C1 segment of cervical spinal cord (tissue), 14 donors: Measurements from ENCODE around the gene PRKCH.
A peak's percentile ranks its signal among the peaks of the same experiment; 100 is the strongest.

ENCODE experiments used
- DNase-seq, 14 donors: peaks; one replicate each; lab custom pipeline; 2025; lab: John Stamatoyannopoulos, UW

Gene PRKCH

DNA sequence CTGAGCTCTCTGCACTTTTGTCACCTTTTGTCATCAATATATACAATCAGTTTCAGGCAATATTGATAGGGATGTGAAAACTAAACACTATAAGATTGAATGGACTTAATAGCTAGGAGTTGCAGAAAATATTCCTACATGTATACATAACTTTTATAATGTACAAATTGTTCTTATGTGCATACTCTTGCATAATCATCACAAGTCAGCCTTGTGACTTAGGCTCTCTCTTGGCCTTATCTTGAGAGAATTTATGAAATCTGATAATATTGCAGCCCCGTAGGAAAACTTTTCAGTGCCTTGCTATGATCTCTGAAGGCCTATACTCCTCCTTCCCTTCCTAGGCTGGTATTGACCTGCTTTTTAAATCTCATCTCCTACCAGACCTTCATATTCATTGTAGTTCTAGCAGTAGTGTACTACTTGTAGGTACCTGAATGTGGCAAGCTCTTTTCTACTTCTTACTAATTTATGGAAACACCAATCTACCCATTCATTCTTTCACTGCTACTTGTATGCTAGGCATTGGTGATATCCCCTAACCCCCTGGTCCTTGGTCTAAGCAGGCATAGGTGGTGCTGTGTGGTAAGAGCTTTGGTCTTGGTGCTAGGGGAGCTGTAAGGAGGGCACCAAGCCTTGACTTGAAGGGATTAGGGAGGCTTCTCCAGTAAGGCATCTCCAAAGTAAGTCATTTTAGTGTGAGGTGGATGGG, 100.0 kb downstream of the PRKCH start:
- DNase-seq, result no peak

DNA sequence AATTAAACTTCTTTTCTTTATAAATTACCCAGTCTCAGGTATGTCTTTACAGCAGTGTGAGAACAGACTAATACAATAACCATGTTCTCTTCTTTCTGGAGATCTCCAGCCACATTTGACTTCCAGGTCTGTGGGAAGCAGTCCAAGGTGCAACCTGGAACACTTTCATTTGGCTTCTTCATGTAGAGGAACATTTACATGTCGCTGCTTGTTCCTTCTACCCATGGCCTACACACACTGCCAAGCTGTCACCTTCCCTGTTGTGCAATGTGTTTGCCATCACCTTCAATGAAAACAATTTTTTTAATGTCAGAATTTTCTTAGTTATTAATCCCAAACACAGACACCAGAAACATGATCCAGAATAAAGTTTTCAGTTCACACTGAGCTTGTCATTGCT, 104.7 kb downstream of the PRKCH start:
- DNase-seq, result no peak

DNA sequence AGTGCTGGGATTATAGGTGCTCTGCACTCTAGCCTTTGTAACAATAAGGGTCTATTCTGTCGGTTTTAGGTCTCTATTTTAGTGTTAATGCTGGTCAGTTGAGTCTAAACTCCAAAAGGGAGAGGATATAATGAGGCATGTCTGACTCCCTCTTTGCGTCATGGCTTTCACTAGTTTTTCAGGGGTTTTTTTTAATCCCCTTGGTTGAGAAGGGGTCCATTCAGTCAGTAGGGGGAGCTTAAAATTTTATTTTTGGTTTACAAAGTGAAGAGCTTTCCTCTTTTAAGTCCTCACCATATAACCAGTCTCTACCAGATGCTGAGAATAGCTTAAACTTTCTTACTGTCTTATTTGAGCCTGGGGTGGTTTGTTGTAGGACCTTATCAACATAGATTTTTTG, 106.9 kb downstream of the PRKCH start:
- no peak for DNase-seq

DNA sequence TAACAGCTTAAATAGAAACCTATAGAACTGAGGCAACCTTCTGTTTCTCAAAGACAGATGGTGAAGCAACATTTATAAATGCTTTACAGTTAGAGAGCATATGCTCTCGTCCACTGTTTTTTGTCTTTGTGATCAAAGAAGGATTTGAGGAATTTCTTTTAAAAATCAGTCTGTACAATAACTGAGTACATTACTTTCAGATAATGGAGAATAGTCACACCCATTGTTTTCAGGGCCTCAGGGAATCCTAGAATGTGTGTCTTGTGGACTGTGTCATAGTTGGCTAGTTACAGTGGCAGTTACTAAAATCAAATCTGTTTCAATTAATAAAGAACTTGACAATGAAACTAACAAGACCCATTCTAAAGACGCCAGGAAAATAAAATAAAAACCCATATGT, 107.9 kb downstream of the PRKCH start:
- no peak for DNase-seq

DNA sequence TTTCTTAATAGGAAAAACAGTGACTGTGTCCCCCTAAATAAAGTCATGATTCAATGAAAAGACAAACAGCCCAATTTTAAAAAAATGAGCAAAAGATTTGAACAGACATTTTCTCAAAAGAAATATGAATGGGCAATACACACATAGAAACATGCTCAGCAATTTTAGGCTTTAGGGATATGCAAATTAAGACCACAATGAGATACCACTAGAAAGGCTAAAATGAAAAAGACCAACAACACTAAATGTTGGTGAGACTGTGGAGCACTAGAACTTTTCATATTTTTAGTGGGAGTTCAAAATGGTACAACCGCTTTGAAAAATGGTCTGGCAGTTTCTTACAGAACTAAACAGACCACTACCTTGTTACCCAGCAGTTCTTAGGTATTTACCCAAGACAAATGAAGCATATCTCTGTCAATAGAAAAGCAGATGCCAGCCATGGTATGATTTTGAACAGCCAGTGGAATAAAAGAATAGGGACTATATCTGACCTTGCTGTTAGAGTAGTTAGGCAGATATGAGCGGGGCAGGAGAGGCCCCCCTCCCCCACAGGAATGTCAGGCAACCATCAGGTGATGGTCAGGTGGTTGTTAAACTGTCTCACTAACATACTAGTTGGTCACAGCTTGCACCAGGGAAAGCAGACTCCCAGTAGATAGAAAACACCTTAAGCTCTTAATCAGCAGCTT, 108.8 kb downstream of the PRKCH start:
- DNase-seq, result no peak

DNA sequence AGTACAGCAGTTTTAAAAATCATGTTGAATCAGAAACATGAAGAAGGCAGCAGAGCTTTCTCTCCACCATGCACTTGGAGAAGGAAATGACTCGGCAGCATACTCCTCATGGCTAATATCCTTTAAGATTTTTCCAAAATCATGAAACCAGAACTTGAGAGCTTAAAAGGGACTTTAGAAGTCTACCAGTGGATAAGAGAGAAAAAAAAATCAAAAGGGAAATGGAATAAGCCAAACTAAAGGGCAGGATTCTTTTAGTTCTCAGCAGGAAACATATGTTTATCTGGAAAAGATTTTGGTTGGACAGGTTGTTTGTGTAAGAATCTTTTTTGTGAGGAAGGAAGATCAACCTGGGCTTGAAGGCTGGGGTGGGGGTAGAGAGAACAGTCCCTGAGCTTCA, 111.8 kb downstream of the PRKCH start:
- DNase-seq, result no peak

DNA sequence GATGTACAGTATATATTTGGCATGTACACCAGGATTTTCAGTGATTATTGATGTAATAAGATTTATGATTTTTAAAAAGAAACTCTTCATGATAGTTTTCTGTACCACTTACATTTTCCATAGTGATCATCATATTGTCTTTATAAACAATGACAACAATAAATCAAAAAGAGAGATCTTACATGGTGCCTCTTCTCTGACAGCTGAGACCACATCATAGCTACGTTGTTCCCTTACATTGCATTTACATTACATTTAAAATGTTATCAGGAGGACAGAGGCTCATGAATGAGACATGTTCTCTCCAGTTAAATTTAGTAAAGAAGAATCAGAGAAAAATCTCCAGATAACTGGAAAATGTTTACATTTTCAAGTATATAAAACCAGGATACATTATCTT, 112.4 kb downstream of the PRKCH start:
- DNase-seq, result no peak

DNA sequence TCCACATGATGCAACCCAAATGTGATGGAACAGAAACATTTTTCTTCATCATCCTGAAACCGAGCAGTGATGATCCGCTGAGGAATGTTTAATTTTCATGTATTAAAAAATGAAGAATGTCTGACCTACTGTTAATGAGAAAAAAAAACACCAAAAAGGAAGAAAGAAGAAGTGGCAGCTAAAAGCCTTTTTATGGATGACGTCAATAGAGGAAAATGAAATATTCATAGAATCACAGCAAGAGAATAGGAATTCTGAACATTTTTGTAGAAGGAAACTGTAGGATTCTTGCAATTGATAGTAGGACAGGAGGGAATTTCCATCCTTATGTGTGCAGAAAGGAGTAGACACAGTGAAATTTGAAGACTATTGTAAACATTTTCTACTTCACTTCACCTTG, 112.9 kb downstream of the PRKCH start:
- DNase-seq, result no peak

DNA sequence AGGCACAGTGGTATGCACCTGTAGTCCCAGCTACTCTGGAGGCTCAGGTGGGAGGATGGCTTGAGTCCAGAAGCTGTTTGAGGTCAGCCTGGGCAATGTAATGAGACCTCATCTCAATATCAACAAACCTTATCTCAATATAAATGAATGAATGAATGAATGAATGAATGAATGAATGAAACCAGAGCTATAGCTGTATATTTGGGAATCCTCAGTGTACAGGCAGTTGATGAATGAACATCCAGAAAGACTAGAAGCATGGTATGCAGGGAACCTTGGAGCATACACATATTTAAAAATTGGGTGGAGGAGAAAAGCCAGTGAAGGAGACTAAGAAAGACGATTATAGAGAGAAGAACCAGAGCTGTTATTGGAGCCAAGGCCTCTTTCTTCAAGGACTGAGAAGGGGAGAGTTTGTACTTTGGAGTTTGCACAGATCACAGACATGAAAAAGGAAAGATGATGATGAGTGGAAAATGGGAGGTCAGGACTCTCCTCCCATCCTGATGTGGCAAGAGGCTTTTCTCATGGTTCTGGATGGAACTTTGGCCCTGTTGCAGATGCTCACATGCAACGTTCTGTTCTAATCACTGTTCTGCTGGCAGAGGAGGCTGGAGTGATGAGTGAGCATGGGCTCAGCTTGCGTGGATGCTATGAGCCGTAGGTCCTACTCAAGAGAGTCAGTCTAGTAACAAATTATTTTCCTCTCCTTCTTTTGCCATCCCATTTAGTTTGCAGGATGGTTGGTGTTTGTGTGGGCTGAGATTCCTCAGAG, 114.4 kb downstream of the PRKCH start:
- no peak for DNase-seq

DNA sequence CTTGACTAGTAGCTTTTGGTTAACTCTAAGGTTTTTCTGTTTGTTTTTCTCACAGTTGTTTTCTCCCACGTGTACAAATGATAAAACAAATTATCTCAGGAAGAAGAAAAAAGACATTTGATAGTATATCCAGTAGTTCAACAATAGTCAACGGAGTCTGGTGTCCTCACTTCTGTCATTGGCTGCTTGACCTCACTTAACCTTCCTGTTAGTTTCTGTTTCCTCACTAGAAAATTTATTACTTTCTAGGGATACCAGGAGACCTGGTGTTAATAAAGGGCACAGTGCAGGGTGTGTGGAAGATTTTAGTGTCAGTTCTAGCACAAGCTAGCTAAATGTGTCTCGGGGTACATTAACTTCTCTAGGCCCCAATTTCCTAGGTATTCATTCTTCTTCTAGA, 116.0 kb downstream of the PRKCH start:
- no peak for DNase-seq

DNA sequence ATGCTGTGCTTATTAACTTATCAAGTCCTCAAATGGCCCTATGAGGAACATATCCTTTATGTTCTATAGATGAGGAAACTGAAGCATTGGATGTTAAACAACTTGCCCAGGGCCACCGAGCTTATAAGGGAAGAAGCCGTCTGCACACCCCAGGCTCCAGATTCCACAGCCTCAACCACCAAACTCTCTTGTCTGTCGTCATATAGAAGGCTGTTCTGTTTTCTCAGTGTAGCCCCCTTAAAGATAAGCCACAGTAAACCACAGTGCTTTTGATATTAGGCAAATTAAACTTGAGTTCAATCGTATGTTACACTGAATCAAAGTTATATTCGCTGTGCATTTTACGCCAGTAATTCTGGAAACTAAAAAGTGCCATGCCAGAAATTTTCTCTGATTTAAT, 116.7 kb downstream of the PRKCH start:
- no peak for DNase-seq

DNA sequence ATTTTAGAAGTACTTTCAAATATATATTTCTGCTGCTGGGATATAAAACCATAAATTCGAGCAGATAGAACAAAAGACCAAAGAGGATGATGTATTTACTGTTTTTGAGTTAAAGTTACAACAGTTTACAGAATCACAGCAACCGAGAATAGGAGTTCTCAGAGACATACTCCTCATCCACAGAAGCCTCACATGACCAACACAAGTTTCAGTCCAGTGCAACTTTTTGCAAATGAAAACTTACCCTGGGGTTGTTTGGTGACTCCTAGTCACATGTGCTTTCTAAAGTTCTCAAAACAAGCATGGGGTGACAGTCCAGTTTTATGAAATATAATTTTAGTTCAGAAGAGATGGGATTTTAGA, 117.1 kb downstream of the PRKCH start:
- DNase-seq, result no peak

DNA sequence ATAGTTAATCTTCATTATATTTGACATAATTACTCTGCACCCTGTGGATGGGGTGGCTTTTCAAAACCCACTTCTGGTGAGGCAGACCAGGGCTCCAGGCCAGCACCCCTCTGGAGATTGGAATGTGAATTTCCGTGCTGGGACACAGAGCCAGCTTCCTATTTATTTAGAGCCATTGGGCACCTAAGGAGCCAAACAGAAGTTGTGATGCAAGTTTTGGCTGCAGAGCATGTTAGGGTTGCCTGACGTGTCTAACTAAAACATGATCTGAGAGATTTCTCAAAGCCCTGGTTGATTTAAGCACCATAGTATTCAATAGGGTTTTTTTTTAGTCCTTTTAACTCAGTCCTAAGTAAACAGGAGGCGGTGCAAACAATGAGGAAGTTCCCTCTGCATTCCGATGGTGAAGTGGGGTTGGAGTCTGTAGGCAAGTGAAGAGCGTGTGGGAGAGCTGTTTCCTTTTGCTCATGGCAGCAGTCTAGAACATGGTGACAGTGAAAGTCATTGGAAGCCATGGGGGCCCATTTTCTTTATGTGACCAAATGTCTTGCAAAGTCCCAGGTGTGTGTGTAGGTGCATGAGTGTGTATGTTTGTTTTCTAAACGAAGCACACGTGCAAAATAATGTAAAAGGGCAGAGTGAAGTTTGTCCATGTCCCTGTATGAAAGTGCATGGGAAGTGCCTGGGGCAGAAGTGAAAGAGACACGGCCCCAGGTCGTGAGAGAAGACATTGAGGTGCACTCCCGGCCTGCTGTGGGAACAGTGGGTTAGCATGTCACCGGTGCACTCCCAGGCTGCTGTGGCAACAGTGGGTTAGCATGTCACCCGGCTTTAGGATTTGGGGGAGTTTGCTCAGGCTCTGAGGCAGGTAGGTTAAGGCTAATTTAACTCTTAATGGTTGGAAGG, 117.7 kb downstream of the PRKCH start:
- DNase-seq, result peak in 1 of 14 donors; percentile 4

DNA sequence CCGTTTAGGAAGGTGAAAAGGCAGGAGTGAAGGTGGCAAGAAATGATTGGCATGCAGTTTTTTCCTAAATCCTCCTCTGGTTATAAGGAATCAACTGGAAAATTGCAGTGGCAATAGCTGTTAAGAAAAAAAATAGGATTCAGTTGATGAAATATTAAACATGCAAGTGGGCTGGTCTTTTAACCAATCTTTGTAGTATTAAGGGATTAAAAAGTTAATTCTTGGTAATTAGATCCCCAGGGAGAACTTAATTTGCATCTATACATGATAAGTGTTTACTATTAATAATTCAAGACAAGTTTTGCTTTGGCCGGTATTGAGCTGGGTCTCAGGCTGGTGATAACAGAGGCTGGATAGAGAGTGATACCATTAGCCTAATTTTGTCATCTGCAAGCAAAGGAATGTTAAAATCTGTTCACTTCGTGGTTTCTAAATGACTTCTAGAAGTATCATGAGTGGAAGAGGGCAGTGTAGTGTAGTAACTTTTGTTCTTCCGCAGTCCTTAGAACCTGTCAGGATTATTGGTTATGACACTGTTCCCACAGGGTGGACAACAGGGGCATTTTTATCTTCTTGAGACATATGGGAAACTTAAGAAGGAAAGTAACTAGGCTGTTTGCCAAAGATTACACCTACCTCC, 118.5 kb downstream of the PRKCH start:
- no peak for DNase-seq

DNA sequence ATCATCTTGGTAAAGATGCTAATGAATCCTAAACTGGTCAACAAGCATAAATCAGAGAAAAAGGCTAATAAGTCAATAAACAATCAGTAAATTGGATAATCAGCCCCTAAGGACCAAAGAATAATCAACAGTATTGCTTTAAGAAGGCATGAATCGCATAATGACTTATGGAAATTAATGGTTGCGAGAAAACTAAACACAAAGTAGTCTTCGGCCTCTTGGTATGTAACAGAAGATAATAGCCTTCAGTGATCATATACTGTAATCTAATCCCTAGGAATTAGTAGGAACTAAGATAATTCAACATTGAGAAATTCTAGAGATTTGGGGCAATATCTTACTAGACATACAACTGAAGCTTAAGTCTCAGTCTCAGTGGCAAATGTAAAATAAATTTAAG, 122.1 kb downstream of the PRKCH start:
- no peak for DNase-seq

DNA sequence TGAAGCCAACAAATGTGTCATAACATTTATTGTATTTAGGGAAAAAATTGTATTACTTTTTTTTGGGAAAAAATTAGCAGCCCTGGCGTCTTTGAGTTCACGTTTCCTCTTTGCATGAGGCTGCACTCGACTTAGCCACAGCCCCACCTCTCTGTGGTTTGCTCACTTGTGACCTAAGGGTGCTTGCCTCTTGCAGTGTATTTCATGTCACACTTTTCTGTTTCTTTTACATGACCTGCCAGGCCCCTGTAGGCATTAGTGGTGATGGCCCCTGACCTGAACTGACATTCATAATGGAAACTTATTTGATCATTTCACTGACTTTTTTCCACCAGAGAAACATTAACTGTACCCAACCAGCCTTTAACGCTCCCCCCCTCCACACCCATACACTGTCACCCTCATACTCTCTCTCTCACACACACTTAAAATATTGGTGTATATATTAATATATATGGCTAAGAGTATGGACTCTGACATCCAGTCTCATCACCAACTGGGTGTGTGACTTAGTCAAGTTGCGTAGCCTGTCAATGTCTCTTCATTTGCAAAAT, 122.9 kb downstream of the PRKCH start:
- no peak for DNase-seq

DNA sequence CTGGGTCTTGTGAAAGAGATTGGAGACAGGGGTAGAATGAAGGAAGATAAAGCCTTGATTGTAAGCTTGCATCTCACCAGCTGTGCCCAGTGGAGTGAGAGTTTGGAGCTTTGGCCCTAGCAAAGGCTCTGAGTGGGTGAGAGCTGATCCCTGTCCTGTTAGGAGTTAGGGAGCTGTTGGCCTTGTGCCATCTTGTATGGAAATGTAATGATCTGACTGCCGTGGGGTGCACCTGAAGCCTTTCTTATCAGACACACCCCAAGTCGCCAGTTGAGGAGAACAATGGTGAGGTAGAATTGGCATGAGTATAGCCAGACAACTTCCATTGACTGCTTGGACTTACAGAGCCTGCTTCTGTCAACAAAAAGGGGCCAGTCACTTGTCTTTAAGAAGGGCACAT, 130.1 kb downstream of the PRKCH start:
- DNase-seq, result no peak

DNA sequence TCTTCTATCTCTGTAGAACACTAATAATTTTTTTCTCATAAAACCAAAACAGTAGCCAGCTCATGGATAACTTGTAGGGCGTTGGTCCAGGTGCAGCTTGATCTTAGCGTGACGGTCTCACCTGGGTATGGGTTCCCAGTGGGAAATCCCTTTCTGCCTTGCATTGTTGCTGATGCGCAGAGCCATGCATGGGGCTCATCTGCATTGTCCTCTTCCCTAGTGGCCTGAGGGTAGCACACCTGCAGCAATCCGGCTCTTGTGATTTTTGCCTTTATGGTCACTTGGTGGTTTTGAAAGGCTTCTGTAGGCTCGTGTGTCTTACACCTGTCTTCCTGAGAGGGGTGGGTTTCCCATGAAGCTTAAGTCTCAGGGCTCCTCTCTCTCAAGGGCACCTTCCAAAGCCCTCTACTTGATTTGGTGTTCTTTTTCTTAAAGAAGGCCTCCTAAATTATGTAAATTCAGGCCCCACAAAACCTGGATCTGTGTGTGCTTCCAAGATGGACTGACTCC, 130.6 kb downstream of the PRKCH start:
- no peak for DNase-seq

DNA sequence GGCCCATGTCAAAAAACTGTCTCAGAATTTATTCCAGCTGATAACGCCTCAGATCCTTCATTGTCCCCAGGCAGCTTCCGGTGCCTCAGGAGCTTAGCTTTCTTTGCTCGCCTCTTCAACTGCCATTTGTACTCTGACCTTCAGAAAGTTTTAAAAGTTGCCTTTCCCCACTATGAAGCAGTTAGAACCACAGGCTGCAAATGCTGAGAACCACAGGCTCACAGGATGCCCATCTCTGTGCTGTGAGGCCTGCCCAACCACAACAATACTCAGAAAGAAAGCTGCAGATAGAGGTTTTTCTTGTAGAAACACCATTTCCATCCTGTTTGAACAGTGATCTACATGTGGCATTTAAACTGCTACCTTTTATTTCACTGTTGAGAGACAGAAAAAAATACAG, 131.1 kb downstream of the PRKCH start:
- no peak for DNase-seq

DNA sequence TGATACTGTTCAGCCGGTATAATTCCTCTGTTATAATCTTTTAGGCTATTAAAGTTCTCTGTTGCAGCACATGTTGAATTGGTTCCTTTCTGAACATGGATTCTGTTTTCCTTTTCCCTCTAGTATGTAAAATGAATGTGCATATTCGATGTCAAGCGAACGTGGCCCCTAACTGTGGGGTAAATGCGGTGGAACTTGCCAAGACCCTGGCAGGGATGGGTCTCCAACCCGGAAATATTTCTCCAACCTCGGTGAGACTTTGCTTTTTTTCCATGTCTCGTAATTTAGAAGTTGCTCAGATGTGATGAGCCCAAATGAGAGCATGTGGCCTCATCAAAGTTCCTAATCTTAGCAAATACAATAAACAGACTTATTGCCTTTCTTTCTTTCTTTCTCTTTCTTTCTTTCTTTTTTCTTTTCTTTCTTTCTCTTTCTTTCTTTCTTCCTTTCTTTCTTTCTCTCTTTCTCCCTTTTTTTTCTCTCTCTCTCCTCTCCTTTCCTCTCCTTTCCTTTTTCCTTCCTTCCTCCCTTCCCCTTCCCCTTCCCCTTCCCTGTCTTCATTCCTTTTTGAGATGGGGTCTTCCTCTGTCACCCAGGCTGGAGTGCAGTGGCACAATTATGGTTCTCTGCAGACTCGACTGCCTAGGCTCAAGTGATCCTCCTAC, 131.9 kb downstream of the PRKCH start:
- DNase-seq, result no peak
